Measurements from ENCODE around the gene GZMM. TPM values are rescaled to one million over a fixed set of nuclear protein-coding genes. Genes with fewer than 3 reads are reported as not detected.

Gene GZMM
- polyA plus RNA-seq, 1 of the 3 experiments (the other 2 are of a cell fraction), result not detected

- no peak overlapping the region for H3K4me2 ChIP-seq
- 88% methylated on average over 12 of the region's 19 CpGs for WGBS (ENCODE audit: low lambda C conversion rate)
- H3K27me3 ChIP-seq (ENCODE audit: insufficient read depth), result no peaks in the 10 kb centered on the region
- no peaks in the 10 kb centered on the region for H3K9me2 ChIP-seq
- POLR2A ChIA-PET, result no interaction called here
- H3K4me3 ChIP-seq (ENCODE audit: low read depth in 2 of 2, low read length in 1 of 2), result no peak overlapping the region
- CTCF ChIA-PET, result interaction anchor here (0.6 to 2.1 kb wide), 4 partner anchors 12 to 61 kb away, joined by 3 to 5 read pairs (median 4); no protein-coding TSS in a partner anchor
- H3K9ac ChIP-seq, result no peak overlapping the region
- peaks cover 7% of the 10 kb centered on the region; the same call in 1 of the 2 replicates for H3K79me2 ChIP-seq (ENCODE audit: insufficient read depth)
- TF ChIP-seq PBX3 (IDR thresholded peaks at IDR 0.05), result no peak
- TF ChIP-seq CTCF (IDR thresholded peaks at IDR 0.05), result no peak
- TF ChIP-seq USF1 (IDR thresholded peaks at IDR 0.05; ENCODE audit: borderline replicate concordance, low read depth), result no peak
- no peak for TF ChIP-seq MEF2A (IDR thresholded peaks at IDR 0.05; ENCODE audit: borderline replicate concordance, low read depth)
- no peak for TF ChIP-seq ZBTB33 (IDR thresholded peaks at IDR 0.05; ENCODE audit: borderline replicate concordance, low read depth)
- TF ChIP-seq TEAD4 (IDR thresholded peaks at IDR 0.05; ENCODE audit: borderline replicate concordance, insufficient read depth), result no peak
- no peak for TF ChIP-seq RAD21 (IDR thresholded peaks at IDR 0.05; ENCODE audit: low read length)
- TF ChIP-seq RXRA (IDR thresholded peaks at IDR 0.05; ENCODE audit: borderline replicate concordance, low read depth), result no peak
- no peak overlapping the region for H3K27ac ChIP-seq (ENCODE audit: low read depth in 2 of 2, low read length in 1 of 2)
- H3K4me1 ChIP-seq (ENCODE audit: control insufficient read depth in 1 of 2, insufficient read depth in 2 of 2, low read depth in 1 of 2, low read length in 1 of 2), result peaks cover 4 to 23% of the 10 kb centered on the region in 2 experiments; a peak in 1 of 4 replicates
- no peak overlapping the region for H2AFZ ChIP-seq (ENCODE audit: low read depth)
- H3K9me3 ChIP-seq, result no peaks in the 10 kb centered on the region
- no peak for DNase-seq
- peaks cover 52% of the 10 kb centered on the region for H4K20me1 ChIP-seq (ENCODE audit: insufficient read depth)
- peaks cover 2% of the 10 kb centered on the region for H3F3A ChIP-seq (replicated peaks; ENCODE audit: insufficient read depth)
- no peaks in the 10 kb centered on the region for H3K36me3 ChIP-seq (replicated peaks in 1 of 2; ENCODE audit: control insufficient read depth in 1 of 2, insufficient read depth in 2 of 2, low read length in 1 of 2)
Observed at GRCh38 chr19:592101-592500, 48.2 kb downstream of the GZMM start.

- no peak overlapping the region for H3K4me2 ChIP-seq
- POLR2A ChIA-PET, result no interaction called here
- CTCF ChIA-PET, result interaction anchor here (1.5 to 2.1 kb wide), 3 partner anchors 11 to 16 kb away, joined by 3 to 5 read pairs (median 5); no protein-coding TSS in a partner anchor
- TF ChIP-seq NFIC (IDR thresholded peaks at IDR 0.05; ENCODE audit: borderline replicate concordance), result no peak
- no peak for TF ChIP-seq YY1 (IDR thresholded peaks at IDR 0.05; ENCODE audit: low read depth)
- TF ChIP-seq CTCF (IDR thresholded peaks at IDR 0.05), result no peak
- no peak for TF ChIP-seq TCF12 (IDR thresholded peaks at IDR 0.05)
- no peak for TF ChIP-seq SIN3A (IDR thresholded peaks at IDR 0.05; ENCODE audit: borderline replicate concordance, low read depth, low read length)
- TF ChIP-seq USF2 (IDR thresholded peaks at IDR 0.05; ENCODE audit: borderline replicate concordance, low read depth, low read length), result no peak
- TF ChIP-seq FOXM1 (IDR thresholded peaks at IDR 0.05; ENCODE audit: low read depth), result no peak
- TF ChIP-seq JUND (IDR thresholded peaks at IDR 0.05), result no peak
- TF ChIP-seq GABPA (IDR thresholded peaks at IDR 0.05; ENCODE audit: low read depth), result no peak
- TF ChIP-seq MXI1 (IDR thresholded peaks at IDR 0.05; ENCODE audit: low read depth, low read length), result no peak
Observed at GRCh38 chr19:593055-593454, 49.2 kb downstream of the GZMM start.

More at GRCh38 chr19:593055-593454, 49.2 kb downstream of the GZMM start:
- Histone ChIP-seq H3K9me2 (no peaks in the 10 kb centered on the region), H3K79me2 (ENCODE audit: insufficient read depth) (peaks cover 8% of the 10 kb centered on the region; the same call in 1 of the 2 replicates), H2AFZ (ENCODE audit: low read depth) (no peak overlapping the region), H3K27ac (ENCODE audit: low read depth in 2 of 2, low read length in 1 of 2) (no peak overlapping the region), H3K36me3 (replicated peaks in 1 of 2; ENCODE audit: control insufficient read depth in 1 of 2, insufficient read depth in 2 of 2, low read length in 1 of 2) (no peaks in the 10 kb centered on the region), H4K20me1 (ENCODE audit: insufficient read depth) (peaks cover 59% of the 10 kb centered on the region), H3K9ac (no peak overlapping the region), H3F3A (replicated peaks; ENCODE audit: insufficient read depth) (no peaks in the 10 kb centered on the region), H3K4me3 (ENCODE audit: low read depth in 2 of 2, low read length in 1 of 2) (no peak overlapping the region), H3K4me1 (ENCODE audit: control insufficient read depth in 1 of 2, insufficient read depth in 2 of 2, low read depth in 1 of 2, low read length in 1 of 2) (peaks cover 4 to 19% of the 10 kb centered on the region in 2 experiments; a peak in 1 of 4 replicates), H3K9me3 (no peaks in the 10 kb centered on the region), H3K27me3 (ENCODE audit: insufficient read depth) (no peaks in the 10 kb centered on the region)
- no peak for DNase-seq
- 84% methylated on average over 18 of the region's 18 CpGs for WGBS (ENCODE audit: low lambda C conversion rate)
